Activated CD4-positive, alpha-beta memory T cell treated with anti-CD3 and anti-CD28 coated beads, Interleukin-2, amount 10 ng/mL, durations not matched to agents 7 days and 5 days (primary cell): ENCODE results near the gene IMMP2L. TPM values are rescaled to one million over a fixed set of nuclear protein-coding genes. Genes with fewer than 3 reads are reported as not detected.
"Not testable (repeated sequence)": the region's sequence is repeated elsewhere in the genome, so short reads cannot be mapped to it uniquely, and the experiment has no call there.

Experiments used
- CTCF ChIA-PET: fragments of 350-600 bp; sonication (Branson Sonifier 250); formaldehyde crosslinking; loops from one replicate; lab custom pipeline; 2021; ENCODE audit warnings: antibody characterized with exemption, inconsistent platforms; lab: Charles Lee
- POLR2A ChIA-PET: fragments of 350-600 bp; sonication (Branson Sonifier 250); formaldehyde crosslinking; loops from one replicate; lab custom pipeline; 2021; ENCODE audit warnings: antibody characterized with exemption; lab: Charles Lee
- DNase-seq: peaks from one replicate; pipeline ENCODE4 v3.0.0-alpha.2; 2020
- H3K27ac Mint-ChIP-seq: one replicate; pipeline ENCODE4 v1.8.0; 2021; ENCODE audit warnings: mild to moderate bottlenecking, mixed read lengths
- H3K27me3 Mint-ChIP-seq: one replicate; pipeline ENCODE4 v1.8.0; 2021; ENCODE audit warnings: mixed read lengths
- H3K36me3 Mint-ChIP-seq: one replicate; pipeline ENCODE4 v1.8.0; 2021; ENCODE audit warnings: low read depth, mixed read lengths
- H3K4me1 Mint-ChIP-seq: one replicate; pipeline ENCODE4 v1.8.0; 2021; ENCODE audit warnings: mixed read lengths
- H3K4me3 Mint-ChIP-seq: one replicate; pipeline ENCODE4 v1.8.0; 2021; ENCODE audit warnings: mild to moderate bottlenecking, mixed read lengths
- H3K9me3 Mint-ChIP-seq: one replicate; pipeline ENCODE4 v1.8.0; 2021; ENCODE audit warnings: mixed read lengths
- total RNA-seq, 2 experiments: library from RNA; stranded (reverse); gene quantifications; one replicate each; pipeline ENCODE4 v1.2.3, GENCODE V29; 2021

IMMP2L gene
- total RNA-seq, 2 experiments from 2014 or later = 5.9 to 7.6 TPM

GRCh38 chr7:111074748-111075146 lies 487.5 kb downstream of the IMMP2L start:
- Mint-ChIP-seq H3K4me3 (no peak overlapping the region), H3K4me1 (peaks cover 56% of the 10 kb centered on the region), H3K27ac (peak overlapping the region; percentile 79)

GRCh38 chr7:111074071-111074747 lies 488.1 kb downstream of the IMMP2L start:
- no peak for DNase-seq
- Mint-ChIP-seq H3K36me3 (peaks cover 15% of the 10 kb centered on the region), H3K27ac (peak overlapping the region; percentile 79), H3K4me3 (no peak overlapping the region), H3K4me1 (peaks cover 54% of the 10 kb centered on the region), H3K27me3 (no peaks in the 10 kb centered on the region), H3K9me3 (peaks cover 3% of the 10 kb centered on the region)
- ChIA-PET POLR2A (interaction anchor here (0.8 to 1.4 kb wide), 3 partner anchors 9 to 47 kb away, joined by 3 to 6 read pairs (median 3); no protein-coding TSS in a partner anchor), CTCF (interaction anchor here (0.6 to 1.2 kb wide), 3 partner anchors 9 to 97 kb away, joined by 3 to 6 read pairs (median 4); no protein-coding TSS in a partner anchor)

More at GRCh38 chr7:111074748-111075146, 487.5 kb downstream of the IMMP2L start:
- DNase-seq = no peak
- ChIA-PET CTCF (interaction anchor here (0.6 to 1.2 kb wide), 3 partner anchors 9 to 97 kb away, joined by 3 to 6 read pairs (median 4); no protein-coding TSS in a partner anchor), POLR2A (interaction anchor here (0.8 to 1.4 kb wide), 2 partner anchors 12 to 48 kb away, joined by 3 read pairs; no protein-coding TSS in a partner anchor)
- Mint-ChIP-seq H3K27me3 (no peaks in the 10 kb centered on the region), H3K36me3 (peaks cover 15% of the 10 kb centered on the region), H3K9me3 (peaks cover 3% of the 10 kb centered on the region)

GRCh38 chr7:111072658-111073057 lies 489.6 kb downstream of the IMMP2L start:
- not testable (repeated sequence) for H3K4me3 Mint-ChIP-seq, H3K9me3 Mint-ChIP-seq, H3K27ac Mint-ChIP-seq, H3K27me3 Mint-ChIP-seq, DNase-seq
- ChIA-PET CTCF (interaction anchor here (0.6 kb wide), 1 partner anchor 190 kb away, joined by 3 read pairs; no protein-coding TSS in a partner anchor), POLR2A (interaction anchor here (1.1 kb wide), 1 partner anchor 11 kb away, joined by 3 read pairs; no protein-coding TSS in a partner anchor)
- Mint-ChIP-seq H3K36me3 (peaks cover 15% of the 10 kb centered on the region), H3K4me1 (peaks cover 49% of the 10 kb centered on the region)

GRCh38 chr7:111071556-111071955 lies 490.7 kb downstream of the IMMP2L start:
- Mint-ChIP-seq H3K9me3 (peaks cover 7% of the 10 kb centered on the region), H3K4me1 (peaks cover 38% of the 10 kb centered on the region), H3K27me3 (no peaks in the 10 kb centered on the region), H3K4me3 (no peak overlapping the region), H3K27ac (no peak overlapping the region), H3K36me3 (peaks cover 15% of the 10 kb centered on the region)
- ChIA-PET CTCF (no interaction called here), POLR2A (interaction anchor here (1.1 kb wide), 1 partner anchor 12 kb away, joined by 3 read pairs; no protein-coding TSS in a partner anchor)
- no peak for DNase-seq

GRCh38 chr7:111068618-111069017 lies 493.7 kb downstream of the IMMP2L start:
- Mint-ChIP-seq H3K36me3 (peaks cover 17% of the 10 kb centered on the region), H3K27ac (no peak overlapping the region), H3K4me1 (peaks cover 12% of the 10 kb centered on the region), H3K4me3 (no peak overlapping the region), H3K27me3 (no peaks in the 10 kb centered on the region), H3K9me3 (peaks cover 19% of the 10 kb centered on the region)
- no peak for DNase-seq
- ChIA-PET CTCF (no interaction called here), POLR2A (interaction anchor here (0.9 kb wide), 1 partner anchor 39 kb away, joined by 3 read pairs; no protein-coding TSS in a partner anchor)

- POLR2A ChIA-PET = no interaction called here
- Mint-ChIP-seq H3K9me3 (peaks cover 22% of the 10 kb centered on the region), H3K36me3 (peaks cover 16% of the 10 kb centered on the region), H3K27ac (no peak overlapping the region), H3K4me3 (no peak overlapping the region), H3K27me3 (no peaks in the 10 kb centered on the region), H3K4me1 (peaks cover 5% of the 10 kb centered on the region)
- no peak for DNase-seq
- CTCF ChIA-PET = no interaction called here
Measured at GRCh38 chr7:111067682-111068081, 494.6 kb downstream of the IMMP2L start.

- CTCF ChIA-PET = interaction anchor here (1.1 kb wide), 1 partner anchor 9 kb away, joined by 3 read pairs; no protein-coding TSS in a partner anchor
- POLR2A ChIA-PET = no interaction called here
- H3K27me3 Mint-ChIP-seq = no peaks in the 10 kb centered on the region
- no peak overlapping the region for H3K27ac Mint-ChIP-seq
- H3K9me3 Mint-ChIP-seq = peaks cover 25% of the 10 kb centered on the region
- H3K36me3 Mint-ChIP-seq = peaks cover 19% of the 10 kb centered on the region
- no peak for DNase-seq
- no peak overlapping the region for H3K4me3 Mint-ChIP-seq
- H3K4me1 Mint-ChIP-seq = peaks cover 5% of the 10 kb centered on the region
Measured at GRCh38 chr7:111067251-111067650, 495.0 kb downstream of the IMMP2L start.

GRCh38 chr7:111063166-111063565 lies 499.1 kb downstream of the IMMP2L start:
- no peak for DNase-seq
- Mint-ChIP-seq H3K4me3 (no peak overlapping the region), H3K27me3 (no peaks in the 10 kb centered on the region), H3K9me3 (peaks cover 38% of the 10 kb centered on the region), H3K36me3 (peaks cover 31% of the 10 kb centered on the region), H3K4me1 (peaks cover 2% of the 10 kb centered on the region), H3K27ac (no peak overlapping the region)
- ChIA-PET POLR2A (interaction anchor here (1.4 kb wide), 1 partner anchor 11 kb away, joined by 3 read pairs; no protein-coding TSS in a partner anchor), CTCF (no interaction called here)

GRCh38 chr7:111059833-111060232 lies 502.5 kb downstream of the IMMP2L start:
- no peak overlapping the region for H3K4me3 Mint-ChIP-seq
- no peaks in the 10 kb centered on the region for H3K27me3 Mint-ChIP-seq
- H3K36me3 Mint-ChIP-seq = peaks cover 27% of the 10 kb centered on the region
- peaks cover 29% of the 10 kb centered on the region for H3K9me3 Mint-ChIP-seq
- H3K27ac Mint-ChIP-seq = no peak overlapping the region
- ChIA-PET CTCF (no interaction called here), POLR2A (no interaction called here)
- DNase-seq = no peak
- peaks cover 4% of the 10 kb centered on the region for H3K4me1 Mint-ChIP-seq

- ChIA-PET CTCF (no interaction called here), POLR2A (no interaction called here)
- Mint-ChIP-seq H3K36me3 (peaks cover 11% of the 10 kb centered on the region), H3K4me3 (no peak overlapping the region), H3K9me3 (peaks cover 11% of the 10 kb centered on the region), H3K27ac (no peak overlapping the region), H3K4me1 (peaks cover 4% of the 10 kb centered on the region), H3K27me3 (no peaks in the 10 kb centered on the region)
- no peak for DNase-seq
Measured at GRCh38 chr7:111057066-111057465, 505.2 kb downstream of the IMMP2L start.

GRCh38 chr7:111056371-111056770 lies 505.9 kb downstream of the IMMP2L start:
- no peak for DNase-seq
- POLR2A ChIA-PET = no interaction called here
- no peaks in the 10 kb centered on the region for H3K27me3 Mint-ChIP-seq
- peaks cover 4% of the 10 kb centered on the region for H3K4me1 Mint-ChIP-seq
- H3K9me3 Mint-ChIP-seq = peaks cover 4% of the 10 kb centered on the region
- CTCF ChIA-PET = no interaction called here
- no peak overlapping the region for H3K27ac Mint-ChIP-seq
- H3K36me3 Mint-ChIP-seq = peaks cover 4% of the 10 kb centered on the region
- no peak overlapping the region for H3K4me3 Mint-ChIP-seq

GRCh38 chr7:111053035-111053434 lies 509.3 kb downstream of the IMMP2L start:
- H3K9me3 Mint-ChIP-seq = peaks cover 3% of the 10 kb centered on the region
- ChIA-PET POLR2A (interaction anchor here (1.2 kb wide), 1 partner anchor 10 kb away, joined by 3 read pairs; no protein-coding TSS in a partner anchor), CTCF (no interaction called here)
- H3K27me3 Mint-ChIP-seq = no peaks in the 10 kb centered on the region
- H3K27ac Mint-ChIP-seq = no peak overlapping the region
- no peak overlapping the region for H3K4me3 Mint-ChIP-seq
- H3K4me1 Mint-ChIP-seq = peaks cover 7% of the 10 kb centered on the region
- no peak for DNase-seq
- peaks cover 2% of the 10 kb centered on the region for H3K36me3 Mint-ChIP-seq

- H3K4me1 Mint-ChIP-seq = peaks cover 5% of the 10 kb centered on the region
Measured at GRCh38 chr7:111051832-111052231, 510.5 kb downstream of the IMMP2L start.

More at GRCh38 chr7:111051832-111052231, 510.5 kb downstream of the IMMP2L start:
- Mint-ChIP-seq H3K27me3 (no peaks in the 10 kb centered on the region), H3K36me3 (peaks cover 2% of the 10 kb centered on the region), H3K9me3 (peaks cover 3% of the 10 kb centered on the region), H3K27ac (no peak overlapping the region), H3K4me3 (no peak overlapping the region)
- ChIA-PET CTCF (no interaction called here), POLR2A (no interaction called here)
- no peak for DNase-seq
